Daoy (cell line): ENCODE data around the gene RTP4. TPM values are rescaled to one million over a fixed set of nuclear protein-coding genes. Genes with fewer than 3 reads are reported as not detected.
"Not testable (repeated sequence)": the region's sequence is repeated elsewhere in the genome, so short reads cannot be mapped to it uniquely, and the experiment has no call there.

Experiments used
- DNase-seq: peaks from one replicate; pipeline ENCODE4 v3.0.0-alpha.2; 2015; ENCODE audit warnings: low read depth
- total RNA-seq: library from RNA; depleted of rRNA; stranded (reverse); fragments of >200 nt; shearing (Covaris generic); gene quantifications from 2 replicates; pipeline ENCODE4 v1.2.3, GENCODE V29; 2014; rRNA removed

The RTP4 gene
- total RNA-seq, 1 experiment from 2014 or later = 2.0 TPM

DNA sequence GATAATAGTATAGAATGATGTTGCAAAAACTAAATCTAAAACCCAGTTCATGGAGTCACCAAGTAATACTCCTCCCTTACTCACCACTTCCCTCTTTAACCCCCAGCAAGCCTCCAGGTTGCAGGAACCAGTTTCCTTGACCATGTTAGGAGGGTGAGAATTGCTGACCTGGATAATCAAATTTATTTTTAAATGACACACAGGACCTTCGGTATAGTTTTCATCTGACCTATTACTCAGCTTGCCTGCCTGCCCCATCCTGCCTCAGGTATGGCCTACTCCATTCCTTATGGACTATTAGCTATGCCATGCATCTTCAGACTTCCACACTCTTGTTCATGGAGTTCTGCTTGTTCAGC, 883 bp downstream of the RTP4 start:
- DNase-seq = peak; percentile 26

DNA sequence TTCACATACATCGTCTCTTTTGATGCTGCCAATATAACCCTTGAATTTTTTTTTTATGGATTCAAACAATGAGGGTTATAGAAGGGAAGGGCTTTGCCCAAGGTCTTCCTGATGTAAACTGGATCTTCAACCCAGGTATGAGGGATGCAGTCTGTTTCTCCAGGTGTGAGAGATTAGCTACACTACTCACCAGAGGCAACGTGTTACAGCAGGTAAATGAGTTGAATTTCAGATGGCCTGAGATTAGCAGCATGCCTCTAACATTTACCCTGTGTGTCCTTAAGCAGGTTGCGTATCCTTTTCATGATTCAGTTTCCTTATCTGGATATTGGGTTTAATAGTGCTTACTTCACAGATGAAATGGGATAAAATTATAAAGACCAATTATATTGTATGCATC, 1.9 kb downstream of the RTP4 start:
- DNase-seq = no peak

DNA sequence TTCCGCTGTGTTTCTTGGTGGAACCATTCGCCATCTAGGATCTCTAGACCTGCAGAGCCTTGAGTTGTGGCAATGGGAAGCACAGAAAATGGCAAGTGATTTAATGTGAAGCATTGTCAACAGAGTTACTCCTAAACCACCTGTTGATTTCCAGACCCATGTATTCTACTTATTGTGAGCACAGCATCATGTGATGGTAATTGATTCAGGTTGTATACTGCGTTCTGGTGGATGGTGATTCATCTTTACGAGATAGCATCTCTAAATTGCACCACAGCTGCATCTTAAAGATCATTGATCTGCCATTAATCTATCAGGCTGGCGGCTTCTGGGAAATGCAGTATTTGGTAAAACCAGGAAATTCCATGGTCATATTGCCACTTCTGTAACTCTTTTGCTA, 7.4 kb downstream of the RTP4 start:
- DNase-seq = no peak

DNA sequence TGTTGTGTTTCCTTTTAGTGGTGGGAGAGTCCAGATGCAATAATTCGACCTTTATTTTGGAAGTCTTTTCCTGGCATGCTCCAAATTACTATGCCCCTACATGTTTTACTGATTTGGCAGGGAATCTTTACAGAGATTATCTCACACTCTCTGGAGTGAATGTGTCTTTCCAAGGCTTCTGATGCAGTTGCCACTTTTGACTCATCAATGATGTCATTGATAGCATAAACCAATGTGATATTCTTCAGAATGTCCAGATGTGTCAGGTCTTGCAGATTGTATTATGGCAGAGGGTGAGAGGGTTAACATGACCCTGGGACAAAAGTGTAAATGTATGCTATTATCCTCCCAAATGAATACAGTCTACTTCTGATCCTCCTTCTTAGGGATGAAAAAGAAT, 9.7 kb downstream of the RTP4 start:
- no peak for DNase-seq

DNA sequence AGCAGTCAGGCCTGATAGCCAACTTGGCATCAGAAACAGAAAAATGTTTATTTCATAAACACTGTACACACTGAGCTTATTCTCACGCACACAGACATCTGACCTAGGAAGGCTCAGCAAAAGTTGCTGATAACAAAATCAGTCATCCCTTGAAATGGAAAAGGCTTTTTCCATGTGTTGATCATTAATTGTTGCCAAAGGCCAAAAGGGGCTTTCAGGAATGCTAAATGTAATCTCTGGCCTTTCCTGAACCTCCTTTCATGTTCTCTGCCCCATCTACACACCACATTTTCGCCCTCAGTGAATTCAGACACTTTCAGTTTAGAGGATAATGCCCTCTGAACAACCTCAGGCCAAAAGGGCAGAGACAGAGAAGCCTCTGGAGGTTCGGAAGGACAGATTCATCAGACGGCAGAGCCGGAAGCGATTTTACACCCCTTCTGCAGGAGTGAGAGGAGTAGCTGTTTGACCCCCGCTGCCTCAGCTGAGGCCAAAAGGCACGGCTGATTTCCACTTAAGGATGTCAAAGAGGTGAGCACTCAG, 14.5 kb downstream of the RTP4 start:
- DNase-seq = no peak

DNA sequence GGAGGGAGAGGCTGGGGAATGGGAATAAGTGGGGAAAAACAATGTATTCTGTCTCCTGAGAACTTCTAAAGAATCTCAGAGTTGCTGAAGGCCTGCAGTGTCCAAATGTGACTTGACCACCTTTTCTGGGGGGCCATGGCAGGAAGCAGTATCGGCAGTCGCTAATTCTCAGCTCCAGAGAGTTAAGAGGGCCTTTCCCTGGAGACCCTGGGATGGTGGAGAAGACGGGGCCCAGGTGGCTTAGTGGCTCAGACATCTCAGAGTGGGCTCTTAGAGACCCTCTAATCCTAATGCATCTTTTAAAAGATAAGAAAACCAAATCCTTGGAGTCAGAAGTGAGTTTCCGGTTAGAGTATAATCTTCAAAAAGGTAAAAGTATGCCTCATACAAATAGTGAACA, 15.1 kb downstream of the RTP4 start:
- DNase-seq = no peak

DNA sequence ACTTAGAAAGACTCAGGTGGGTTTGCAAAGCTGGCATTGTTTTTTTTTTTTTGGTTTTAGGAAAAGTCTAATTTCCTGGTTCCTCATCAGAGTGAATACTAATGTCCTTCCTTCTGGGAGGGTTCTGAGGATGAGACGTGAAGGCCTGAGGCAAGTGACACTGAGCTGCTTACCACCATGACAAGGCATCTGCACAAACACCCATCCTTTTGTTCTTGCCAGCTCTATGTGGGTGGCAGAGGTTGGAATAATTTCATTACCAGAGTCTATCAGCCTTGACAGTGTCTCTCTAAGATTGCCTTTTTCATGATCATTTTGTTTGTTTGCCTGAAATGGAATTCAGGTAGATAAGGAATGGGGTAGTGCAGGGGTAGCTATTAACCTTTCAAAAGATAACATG, 17.1 kb downstream of the RTP4 start:
- no peak for DNase-seq

DNA sequence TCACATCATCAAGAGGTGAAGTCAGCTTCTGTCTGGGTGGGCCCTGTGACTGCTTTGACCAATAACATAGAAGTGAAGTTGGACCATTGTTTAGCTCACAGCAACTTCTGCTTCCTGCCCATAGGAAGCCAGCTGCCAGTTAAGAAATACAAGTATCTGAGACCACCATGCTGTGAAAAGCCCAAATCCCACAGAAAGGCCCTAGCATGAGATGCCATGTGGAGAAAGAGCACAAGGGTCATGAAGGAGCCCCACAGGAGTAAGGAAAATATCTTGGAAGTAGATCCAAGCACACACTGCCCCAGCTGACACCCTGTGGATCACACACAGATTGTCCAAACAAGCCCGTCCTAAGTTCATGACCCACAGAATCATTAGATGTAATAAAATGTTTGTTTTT, 28.5 kb downstream of the RTP4 start:
- DNase-seq = no peak

DNA sequence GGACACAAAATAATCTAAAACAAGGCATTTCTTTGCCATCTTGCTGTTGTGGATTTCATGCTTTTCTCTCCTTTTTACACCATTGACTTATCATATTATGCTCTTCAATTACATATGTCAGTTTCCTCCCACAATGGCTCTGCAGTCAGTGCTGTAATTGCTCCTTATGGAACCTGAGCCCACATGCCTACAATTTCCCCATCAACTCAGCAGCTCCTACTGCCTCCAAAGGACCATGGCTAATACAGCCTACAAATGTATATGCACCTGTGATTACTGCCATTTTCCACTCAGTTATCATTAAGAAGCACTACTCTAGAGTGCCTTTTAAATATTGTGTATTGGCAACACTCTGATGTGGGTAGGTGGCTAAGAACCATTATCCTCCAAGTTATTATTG, 30.8 kb downstream of the RTP4 start:
- no peak for DNase-seq

DNA sequence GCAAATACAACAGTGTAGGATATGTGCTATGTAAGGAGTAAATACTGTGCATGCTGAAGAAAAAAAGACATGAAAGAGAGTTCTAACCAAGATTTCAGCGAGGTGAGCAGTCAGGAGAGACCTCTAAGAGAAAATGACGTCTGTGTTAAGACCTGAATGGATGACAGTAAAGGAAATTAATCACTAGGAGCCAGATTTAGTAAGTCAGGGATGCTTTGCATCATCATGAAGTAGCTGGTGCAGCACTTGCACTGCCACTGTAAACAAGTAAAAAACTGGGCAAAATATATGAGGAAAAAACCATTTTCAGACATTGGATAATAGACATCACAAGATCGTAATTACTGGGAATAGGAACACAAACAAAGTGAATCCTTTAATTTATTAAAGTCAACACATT, 32.6 kb downstream of the RTP4 start:
- DNase-seq = no peak

DNA sequence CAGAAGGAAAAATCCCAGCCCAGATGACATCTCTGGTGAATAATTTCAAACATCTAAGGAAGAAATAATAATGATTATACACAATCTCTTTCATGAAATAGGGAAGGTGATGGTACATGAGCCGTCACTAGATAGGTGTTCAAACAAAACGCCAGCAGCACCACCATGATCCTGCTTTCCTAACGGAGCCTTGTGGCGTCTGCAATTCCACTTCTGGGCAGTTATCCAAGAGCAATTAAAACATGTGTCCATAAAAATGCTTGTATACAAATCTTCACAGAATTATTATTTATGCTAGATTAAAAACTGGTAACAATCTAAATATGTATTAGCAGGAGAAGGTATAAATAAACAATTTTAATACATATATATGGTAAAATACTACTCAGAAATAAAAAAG, 33.7 kb downstream of the RTP4 start:
- no peak for DNase-seq

DNA sequence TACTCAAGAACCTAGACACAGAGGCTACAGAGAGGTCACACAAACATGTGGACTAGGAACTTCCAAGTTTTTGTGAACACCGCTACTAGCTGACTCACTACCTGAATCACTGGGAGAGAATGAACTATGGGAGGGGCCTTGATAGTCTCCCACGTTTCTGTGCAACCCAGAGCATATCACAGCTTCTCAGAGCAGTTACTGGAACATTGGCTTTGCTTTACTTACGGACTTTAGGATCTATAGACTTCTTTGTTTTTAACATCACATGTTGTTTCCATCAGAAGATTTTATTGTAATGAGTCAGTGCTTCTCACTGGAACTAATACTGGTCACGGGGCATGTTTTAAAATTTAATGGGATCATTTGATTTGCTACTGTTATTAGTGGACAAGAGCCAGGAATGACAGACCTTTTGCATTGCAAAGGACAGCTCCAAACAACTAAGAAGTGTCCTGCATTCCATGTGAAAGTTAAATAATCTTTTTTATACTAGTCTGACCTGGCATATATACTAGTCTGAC, 35.6 kb downstream of the RTP4 start:
- DNase-seq = peak; percentile 92

DNA sequence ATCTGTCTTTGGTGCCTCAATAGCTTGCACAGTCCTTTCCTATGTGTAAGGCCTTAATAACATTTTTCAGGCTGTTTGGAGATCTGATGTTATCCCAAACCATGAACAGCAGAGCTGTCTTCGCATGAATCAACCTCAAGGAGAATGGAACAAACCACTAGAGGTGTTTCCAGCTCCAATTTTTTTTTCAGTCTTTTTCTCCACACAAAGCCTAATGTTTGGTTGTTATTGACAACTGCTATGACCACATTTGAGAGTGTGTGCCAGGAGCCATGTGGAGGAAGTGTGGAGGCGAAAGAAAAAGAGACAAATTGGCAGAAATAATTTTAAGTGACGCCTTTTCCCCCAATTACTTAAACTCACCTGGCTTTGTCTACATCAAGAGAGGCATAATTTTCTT, 38.7 kb downstream of the RTP4 start:
- peak; percentile 33 for DNase-seq

DNA sequence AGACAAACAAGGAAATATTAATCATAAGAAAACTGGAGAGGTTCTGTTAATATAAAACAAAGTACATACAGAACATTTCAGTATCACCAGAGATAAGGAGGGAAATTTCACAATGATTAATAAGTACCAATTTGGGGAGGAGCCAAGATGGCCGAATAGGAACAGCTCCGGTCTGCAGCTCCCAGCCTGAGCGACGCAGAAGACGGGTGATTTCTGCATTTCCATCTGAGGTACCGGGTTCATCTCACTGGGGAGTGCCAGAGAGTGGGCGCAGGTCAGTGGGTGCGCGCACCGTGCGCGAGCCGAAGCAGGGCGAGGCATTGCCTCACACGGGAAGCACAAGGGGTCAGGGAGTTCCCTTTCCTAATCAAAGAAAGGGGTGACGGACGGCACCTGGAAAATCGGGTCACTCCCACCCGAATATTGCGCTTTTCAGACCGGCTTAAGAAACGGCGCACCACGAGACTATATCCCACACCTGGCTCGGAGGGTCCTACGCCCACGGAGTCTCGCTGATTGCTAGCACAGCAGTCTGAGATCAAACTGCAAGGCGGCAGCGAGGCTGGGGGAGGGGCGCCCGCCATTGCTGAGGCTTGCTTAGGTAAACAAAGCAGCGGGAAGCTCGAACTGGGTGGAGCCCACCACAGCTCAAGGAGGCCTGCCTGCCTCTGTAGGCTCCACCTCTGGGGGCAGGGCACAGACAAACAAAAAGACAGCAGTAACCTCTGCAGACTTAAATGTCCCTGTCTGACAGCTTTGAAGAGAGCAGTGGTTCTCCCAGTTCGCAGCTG, 44.0 kb downstream of the RTP4 start:
- not testable (repeated sequence) for DNase-seq

Other genes with a start within 250 kb of the RTP4 start
- gene RPL39L, start 228.9 kb upstream of the RTP4 start, total RNA-seq = 44.2 and 62.6 TPM in 2 replicates
- gene RTP1, start 170.9 kb upstream of the RTP4 start, total RNA-seq = not detected in 2 replicates
- not detected in 2 replicates for gene MASP1, start 76.6 kb upstream of the RTP4 start, total RNA-seq